GM19035 (cell line): ENCODE results near the gene SLC35A4.

Experiments
- ATAC-seq: cut with Tn5 transposase; IDR thresholded peaks from one replicate; pipeline ENCODE4 v1.9.1; 2021; ENCODE audit not compliant: unreplicated experiment

The SLC35A4 gene, protein sequence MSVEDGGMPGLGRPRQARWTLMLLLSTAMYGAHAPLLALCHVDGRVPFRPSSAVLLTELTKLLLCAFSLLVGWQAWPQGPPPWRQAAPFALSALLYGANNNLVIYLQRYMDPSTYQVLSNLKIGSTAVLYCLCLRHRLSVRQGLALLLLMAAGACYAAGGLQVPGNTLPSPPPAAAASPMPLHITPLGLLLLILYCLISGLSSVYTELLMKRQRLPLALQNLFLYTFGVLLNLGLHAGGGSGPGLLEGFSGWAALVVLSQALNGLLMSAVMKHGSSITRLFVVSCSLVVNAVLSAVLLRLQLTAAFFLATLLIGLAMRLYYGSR

DNA sequence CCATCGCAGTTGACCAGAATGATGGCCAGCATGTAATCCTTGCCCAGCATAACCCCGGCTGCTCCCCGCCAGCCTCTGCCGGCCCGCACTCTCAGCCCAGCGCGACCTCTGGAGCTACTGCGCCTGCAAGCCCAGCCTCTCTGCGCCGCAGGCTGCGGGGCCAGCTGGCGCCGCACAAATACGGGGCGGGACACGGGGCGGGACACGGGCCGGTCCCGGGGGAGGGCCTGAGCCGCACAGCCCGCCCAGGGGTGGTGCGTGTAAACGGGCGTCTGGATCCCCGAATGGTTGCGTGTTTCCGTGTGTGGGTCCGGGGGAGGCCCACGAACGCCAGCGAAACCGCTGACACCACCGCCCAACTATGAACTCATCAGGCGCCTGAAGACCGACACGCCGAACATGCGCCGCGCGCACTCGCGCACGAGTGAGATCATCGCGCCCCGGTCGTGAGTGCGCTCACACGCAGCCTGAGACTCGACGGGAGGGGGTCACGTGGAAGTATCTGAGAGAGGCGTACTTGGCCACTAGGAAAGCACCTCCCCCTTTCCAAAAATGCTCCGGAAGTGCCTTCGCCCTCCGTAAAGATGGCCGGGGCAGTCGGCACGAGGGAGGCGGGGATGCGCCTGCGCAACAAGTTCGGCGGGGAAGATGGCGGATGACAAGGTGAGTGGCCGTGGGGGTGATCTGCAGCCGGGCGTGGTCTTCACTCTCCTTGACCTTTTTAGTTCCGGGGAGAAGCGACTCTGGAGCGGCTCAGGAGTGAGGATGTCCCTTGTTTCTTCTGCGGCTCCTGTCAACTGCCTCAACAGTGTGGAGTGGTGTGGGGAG is at the start of gene SLC35A4, which contains the start of gene APBB3:
TSS of gene SLC35A4 (plus strand) at position 633 of the 828 bp plus-strand sequence. CDS start 2,342 bp downstream, outside the sequence.
TSS of gene APBB3 (minus strand) at position 403 of the 828 bp plus-strand sequence. CDS start at position 50, 353 bp downstream.
- peak; percentile 90 for ATAC-seq

DNA sequence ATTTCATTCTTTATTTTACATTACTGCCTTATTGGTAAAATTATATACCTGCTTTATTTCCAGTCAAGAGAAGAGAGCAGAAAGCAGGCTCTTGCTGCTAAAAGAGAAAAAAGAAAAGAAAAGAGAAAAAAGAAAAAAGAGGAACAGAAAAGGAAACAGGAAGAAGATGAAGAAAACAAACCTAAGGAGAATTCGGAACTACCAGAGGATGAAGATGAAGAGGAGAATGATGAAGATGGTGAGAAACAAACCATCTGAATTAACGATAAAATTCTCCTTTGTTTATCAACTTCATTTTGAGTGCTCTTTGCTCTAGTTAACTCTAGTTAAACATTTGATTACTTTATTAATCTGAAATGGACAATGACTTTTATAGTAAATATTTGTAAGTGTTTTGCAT is 40.6 kb upstream of the SLC35A4 start:
- no peak for ATAC-seq

- no peak for ATAC-seq
Measured at GRCh38 chr5:140540227-140540626, 24.4 kb upstream of the SLC35A4 start.

DNA sequence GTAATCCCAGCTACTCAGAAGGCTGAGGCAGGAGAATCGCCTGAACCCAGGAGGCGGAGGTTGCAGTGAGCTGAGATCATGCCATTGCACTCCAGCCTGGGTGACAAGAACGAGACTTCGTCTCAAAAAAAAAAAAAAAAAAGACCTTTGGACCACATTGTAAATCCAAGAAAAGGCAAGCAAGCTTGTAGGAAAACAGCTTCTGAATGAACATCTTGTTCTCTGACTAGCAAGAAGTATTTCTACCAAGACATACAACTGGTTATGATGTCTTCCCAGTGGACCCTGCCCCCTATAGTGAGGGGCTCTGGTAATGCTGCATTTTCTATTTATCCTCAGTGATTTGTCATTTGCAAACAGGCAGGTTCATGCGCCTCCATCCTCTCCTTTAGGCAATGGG is 21.7 kb upstream of the SLC35A4 start:
- no peak for ATAC-seq

DNA sequence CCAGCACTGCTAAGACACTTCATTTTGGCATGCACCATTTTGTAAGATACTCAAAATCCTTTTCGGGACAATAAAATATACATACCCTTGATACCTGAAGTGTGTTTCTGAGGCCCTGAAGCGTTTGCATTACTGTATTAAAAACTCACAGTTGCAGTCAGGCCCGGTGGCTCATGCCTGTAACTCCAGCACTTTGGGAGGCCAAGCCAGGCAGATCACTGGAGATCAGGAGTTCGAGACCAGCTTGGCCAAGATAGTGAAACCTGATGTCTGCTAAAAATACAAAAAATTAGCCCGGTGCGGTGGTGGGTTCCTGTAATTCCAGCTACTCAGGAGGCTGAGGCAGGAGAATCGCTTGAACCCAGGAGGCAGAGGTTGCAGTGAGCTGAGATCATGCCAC is 19.6 kb upstream of the SLC35A4 start:
- no peak for ATAC-seq

GRCh38 chr5:140545606-140546005 is 19.0 kb upstream of the SLC35A4 start:
- no peak for ATAC-seq

GRCh38 chr5:140546851-140547507 is 17.6 kb upstream of the SLC35A4 start:
- no peak for ATAC-seq

DNA sequence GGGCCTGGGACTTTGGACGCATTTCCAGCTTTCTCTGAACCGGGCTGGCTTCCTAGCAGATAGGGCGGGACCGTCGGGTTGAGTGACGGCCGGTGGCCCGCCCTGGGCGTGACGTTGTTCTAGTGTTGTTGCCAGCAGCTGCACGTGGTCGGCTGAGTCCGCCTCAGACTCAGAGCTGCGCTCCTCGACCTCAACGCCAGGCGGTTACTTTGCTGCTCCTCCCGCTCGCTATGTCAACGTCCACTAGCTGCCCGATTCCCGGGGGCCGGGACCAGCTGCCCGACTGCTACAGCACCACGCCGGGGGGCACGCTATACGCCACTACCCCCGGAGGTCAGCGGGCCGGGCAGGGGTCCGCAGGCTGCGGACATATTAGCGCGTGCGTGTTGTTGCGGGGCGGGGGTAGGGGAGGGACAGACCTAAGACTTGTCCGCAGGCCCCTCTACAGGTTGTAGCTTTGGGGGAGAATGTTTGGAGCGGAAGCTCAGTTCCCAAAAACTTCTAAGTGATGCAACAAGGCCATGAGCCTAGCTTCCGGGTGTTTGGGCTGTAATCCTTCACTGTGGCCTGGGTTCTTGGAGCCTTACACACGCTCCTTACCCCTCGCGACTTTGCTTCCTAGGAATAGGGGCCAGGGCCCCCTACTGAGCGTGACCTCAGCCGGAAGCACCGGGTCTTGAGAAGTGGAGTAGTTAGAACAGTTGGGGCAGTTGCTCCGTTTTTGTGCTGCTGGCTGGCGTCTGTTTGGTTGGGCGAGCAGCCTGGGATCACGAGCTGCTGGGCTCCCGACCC is 16.9 kb upstream of the SLC35A4 start, which contains the start of gene EIF4EBP3:
TSS of gene EIF4EBP3 (plus strand) at position 155 of the 792 bp plus-strand sequence. CDS start at position 231, 76 bp downstream.
- peak; percentile 97 for ATAC-seq

GRCh38 chr5:140548300-140548688 is 16.3 kb upstream of the SLC35A4 start:
- ATAC-seq = peak; percentile 4

DNA sequence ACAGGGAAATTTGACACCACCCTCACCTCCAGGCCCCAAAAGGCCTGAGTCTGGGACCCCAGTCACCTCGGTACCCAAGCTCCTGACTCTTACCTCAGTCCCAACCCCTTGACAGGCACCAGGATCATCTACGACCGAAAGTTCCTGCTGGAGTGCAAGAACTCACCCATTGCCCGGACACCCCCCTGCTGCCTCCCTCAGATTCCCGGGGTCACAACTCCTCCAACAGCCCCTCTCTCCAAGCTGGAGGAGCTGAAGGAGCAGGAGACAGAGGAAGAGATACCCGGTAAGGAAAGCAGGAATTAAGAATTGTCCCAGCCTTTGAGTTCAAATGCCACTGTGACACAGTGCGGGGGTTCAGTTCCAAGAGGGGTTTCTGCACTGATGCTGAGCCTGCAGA is 15.8 kb upstream of the SLC35A4 start:
- no peak for ATAC-seq

GRCh38 chr5:140549237-140550144 is 15.1 kb upstream of the SLC35A4 start:
- ATAC-seq = no peak

DNA sequence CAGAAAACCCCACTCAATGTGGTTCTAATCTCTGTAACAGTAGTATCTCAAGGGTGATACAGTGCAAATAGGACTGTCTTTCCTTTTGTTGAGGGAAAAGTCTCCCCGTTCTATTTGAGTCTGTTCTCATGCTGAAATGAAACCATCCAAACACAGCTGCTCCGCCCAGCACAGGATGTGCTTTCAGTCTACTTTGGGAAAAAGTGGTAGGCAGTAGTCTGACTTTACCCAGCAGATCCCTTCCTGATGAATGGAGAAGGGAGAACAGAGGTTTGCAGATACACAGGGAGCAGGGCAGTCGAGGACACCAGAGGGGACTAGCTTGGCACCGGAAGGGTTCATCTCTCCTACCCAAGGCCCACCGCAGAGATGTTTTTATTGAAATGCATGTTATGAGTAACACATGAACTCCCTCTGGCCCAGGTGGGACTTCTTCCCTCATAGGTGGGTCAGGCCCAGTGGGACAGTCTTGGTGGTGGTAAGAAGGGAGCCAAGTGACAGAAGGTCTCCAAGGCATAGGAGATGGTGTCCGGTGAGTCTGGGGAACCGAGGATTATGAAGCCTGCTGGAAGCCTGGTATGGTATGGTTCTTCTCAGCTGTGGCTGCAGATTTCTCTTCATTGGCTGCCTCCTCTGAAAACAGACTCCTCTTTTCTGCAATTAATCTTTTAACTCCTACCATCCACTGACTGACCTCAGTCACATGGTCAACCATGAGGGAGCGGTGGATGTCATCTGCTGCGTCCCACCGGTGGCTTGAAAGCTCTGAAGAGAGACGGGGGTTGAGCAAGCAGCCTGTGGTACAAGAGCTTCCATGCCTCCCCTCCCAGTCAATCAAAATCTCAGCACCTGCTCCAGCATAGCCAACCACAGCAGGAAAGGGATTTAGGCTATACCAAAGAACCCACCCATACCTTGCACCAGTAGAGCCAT is 14.2 kb upstream of the SLC35A4 start:
- no peak for ATAC-seq

DNA sequence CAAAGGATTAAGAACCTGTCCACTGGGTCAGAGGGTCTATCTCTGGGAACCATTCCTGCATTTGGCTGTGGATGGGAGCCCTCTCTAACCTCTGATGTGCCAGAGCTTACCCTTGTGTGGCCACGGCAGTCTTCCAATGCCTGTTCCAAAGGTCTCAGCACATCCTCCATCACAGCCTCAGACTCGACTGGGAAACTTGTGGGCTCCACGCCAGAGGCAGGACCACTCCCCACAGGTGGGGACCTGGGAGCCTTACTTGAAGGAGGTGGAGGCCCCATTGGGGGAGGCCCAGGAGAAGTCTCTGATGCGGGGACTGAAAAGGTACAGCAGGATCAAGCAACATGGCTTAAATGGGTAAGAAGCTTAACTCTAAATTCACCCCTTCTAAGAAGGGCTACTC is 12.8 kb upstream of the SLC35A4 start:
- no peak for ATAC-seq

GRCh38 chr5:140553657-140554056 is 11.0 kb upstream of the SLC35A4 start:
- no peak for ATAC-seq

DNA sequence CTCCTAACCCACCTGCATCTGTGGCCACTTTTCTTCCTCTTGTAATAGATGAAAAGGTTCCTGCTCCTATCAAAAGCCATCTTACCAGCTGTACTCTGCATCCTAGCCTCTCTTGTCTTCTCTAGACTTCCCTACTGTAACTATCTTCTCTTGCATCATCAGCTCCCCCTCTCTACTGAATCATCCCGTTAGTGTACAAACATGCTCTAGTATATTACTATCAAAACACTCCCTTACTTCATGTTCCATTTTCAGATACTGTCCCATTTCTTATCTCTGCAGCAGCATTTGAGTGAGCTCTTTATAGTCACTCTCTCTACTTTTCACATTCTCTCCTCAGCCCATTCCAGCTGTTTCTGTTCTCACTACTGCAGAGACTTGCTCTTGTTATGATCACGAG is 10.2 kb upstream of the SLC35A4 start:
- ATAC-seq = no peak

DNA sequence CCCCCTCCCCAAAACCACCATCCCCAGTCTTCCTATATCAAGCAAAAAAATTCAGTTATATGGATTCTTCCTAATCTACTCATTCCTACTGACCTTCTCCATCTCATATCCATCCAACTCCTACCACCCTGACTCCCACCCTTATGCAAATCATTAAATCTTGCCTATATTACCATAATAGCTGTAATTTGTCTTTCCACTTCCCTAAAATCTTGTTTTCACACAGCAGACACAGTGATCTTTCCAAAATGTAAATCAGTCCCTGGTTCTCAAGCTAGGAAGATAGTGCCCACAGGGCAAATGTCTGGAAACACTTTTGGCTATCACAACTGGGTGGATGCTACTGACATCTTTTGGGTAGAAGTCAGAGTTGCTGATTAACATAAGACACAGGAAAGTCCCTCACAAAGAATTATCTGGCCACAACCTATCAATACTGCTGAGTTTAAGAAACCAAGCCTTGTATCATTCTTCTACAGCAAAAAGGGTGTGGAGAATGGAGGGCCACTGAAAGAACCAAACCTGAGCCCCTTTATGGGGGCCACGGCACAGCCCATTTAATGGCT is 8.8 kb upstream of the SLC35A4 start:
- ATAC-seq = no peak

DNA sequence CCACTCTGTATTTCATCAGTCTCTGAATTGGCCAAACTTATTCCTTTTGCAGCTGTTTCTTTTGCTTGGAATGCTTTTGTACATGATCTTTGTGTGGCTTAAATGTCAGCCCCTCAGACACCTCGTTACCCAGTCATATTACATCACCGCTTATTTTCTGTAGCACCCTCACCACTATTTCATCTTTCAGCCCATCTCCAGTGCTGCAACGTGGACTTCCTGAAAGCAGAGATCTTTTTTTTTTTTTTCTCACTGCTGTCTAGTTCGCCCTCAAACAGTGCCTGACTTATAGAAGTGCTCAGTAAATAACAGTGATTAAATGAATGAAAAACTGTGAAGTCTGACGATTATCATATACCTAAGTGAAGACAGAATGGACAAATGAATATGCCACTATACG is 8.2 kb upstream of the SLC35A4 start:
- no peak for ATAC-seq

GRCh38 chr5:140557136-140557805 is 7.4 kb upstream of the SLC35A4 start, which contains the start of gene SRA1:
Gene SRA1, minus strand, starts transcription at chr5:140557473. Its CDS starts 21 bp downstream, at chr5:140557452.
- ATAC-seq = peak; percentile 97
